ENCODE measurements around the gene NAPA.

Gene NAPA

DNA sequence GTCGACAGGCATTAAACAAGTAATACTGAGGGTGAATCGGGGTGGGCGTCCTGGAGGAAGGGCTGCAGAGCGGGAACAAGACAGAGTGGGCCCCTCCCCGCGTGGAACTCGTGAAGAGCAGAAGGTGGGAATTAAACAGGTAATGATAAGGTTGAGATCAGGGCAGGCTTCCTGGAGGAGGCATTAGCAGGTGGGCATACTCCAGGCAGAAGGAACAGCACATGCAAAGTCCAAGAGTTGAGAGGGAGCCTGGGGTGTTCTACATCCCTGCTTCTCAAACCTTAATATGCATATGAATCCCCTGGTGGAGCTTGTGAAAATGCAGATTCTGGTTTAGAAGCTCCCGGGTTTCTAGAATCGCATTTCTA, 66.5 kb downstream of the NAPA start:
- no peak for DNase-seq

DNA sequence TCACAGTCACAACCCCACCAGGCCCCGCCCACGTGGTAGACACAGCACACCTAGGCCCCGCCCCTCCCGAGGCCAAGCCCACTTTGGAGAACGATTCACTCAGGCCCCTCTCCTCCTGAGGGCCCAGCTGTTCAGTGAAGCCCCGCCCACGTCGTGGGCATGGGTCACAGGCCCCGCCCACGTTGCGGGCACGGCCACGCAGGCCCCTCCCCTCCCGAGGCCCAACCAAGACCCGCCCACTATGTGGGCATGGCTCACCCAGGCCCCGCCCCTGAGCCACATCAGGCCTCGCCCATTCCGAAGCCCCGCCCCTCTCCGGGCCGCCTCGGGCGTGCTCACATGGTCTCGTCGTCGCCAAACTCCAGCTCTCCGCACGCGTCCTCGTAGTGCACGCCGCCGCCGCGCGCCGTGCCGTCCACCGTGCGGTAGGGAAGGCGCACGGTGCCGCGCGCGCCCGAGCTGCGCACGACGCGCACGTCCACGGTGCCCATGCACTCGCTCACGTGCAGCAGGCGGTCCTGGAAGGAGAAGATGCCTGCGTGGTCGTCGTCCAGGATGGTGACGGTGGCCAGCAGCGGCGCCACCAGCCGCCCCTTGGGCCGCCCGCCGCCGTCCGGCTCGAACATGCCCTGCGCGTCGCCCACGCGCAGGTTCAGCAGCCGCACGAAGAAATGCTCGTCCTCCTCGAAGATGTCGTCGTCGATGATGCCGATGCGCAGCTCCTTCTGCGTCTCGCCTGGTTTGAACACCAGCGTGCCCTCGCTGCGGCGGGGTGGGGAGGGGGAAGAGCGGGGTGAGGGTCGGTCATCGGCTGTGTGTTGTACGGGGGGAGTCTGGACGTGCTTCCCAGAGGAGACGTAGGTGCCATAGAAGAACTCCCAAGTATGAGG, 67.1 kb downstream of the NAPA start:
- DNase-seq, result no peak

DNA sequence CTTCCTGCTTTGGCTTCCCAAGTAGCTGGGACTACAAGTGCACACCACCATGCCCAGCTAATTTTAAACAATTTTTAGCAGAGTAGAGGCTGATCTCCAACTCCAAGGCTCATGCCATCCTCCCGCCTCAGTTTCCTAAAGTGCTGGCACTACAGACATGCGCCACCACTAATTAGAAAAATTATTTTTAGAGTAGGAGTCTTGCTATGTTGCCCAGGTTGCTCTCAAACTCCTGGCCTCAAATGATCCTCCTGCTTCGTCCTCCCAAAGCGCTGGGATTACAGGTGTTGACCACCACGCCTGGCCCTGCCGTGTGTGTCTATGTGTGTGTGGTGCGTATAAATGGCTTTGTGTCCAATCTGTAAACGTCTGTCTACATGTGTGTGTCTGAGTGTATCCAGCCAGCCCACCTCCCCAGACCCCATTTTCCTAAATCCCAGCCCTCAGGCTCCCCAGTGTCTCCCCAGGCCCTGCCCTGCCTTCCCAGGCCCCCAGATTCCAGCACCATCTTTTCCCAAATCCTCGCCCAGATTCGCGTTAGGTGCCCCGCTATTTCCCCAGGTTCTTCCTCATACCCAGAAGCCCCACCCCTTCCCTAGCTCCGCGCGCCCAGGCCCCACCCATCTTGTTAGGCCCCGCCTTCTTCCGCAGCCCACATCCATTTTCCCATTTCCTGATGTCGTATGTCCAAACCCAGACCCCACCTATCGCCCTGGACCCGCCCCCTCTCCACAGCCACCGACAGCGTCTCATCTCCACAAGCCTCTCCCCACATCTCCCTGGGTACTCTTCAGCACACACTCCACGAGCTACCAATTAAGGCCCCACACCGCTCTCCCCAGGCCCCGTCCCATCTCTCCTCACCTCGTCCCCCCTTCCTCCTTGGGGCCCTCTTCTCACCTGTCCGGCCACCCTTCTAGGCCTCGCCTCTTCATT, 68.1 kb downstream of the NAPA start:
- DNase-seq, result no peak

GRCh38 chr19:47445937-47446402, 68.9 kb downstream of the NAPA start:
- DNase-seq, result no peak

- DNase-seq, result no peak
Observed at GRCh38 chr19:47445527-47445926, 69.3 kb downstream of the NAPA start.

- no peak for DNase-seq
Observed at GRCh38 chr19:47444388-47444821, 70.5 kb downstream of the NAPA start.

DNA sequence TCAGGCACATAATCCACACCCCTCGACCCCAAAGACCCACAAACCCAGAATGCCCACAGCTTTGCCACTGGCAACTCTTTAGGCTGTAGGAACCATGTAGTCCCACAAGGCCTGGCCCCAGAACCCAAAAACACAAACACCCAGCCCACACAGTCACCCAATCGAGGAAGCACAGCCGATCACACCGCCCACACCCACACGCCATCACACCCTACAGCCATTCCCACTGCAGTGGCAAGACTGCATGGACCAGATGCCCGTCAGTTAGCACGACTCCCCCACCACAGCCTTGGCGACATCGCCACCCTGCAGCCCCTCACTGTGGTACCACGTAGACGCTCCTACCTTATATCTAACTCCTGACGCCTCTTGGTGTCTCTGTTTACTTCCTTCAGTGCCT, 71.5 kb downstream of the NAPA start:
- no peak for DNase-seq

- DNase-seq, result no peak
Observed at GRCh38 chr19:47438793-47439220, 76.1 kb downstream of the NAPA start.

Data from GOT3 (cell line).